CD1c-positive myeloid dendritic cell (primary cell): ENCODE results near the gene ANXA11.
A peak's percentile ranks its signal among the peaks of the same experiment; 100 is the strongest.
"Not testable (repeated sequence)": the region's sequence is repeated elsewhere in the genome, so short reads cannot be mapped to it uniquely, and the experiment has no call there.

Experiments
- DNase-seq: peaks from one replicate; pipeline ENCODE4 v3.0.0-alpha.2; 2016; ENCODE audit errors: extremely low spot score

The ANXA11 gene

DNA sequence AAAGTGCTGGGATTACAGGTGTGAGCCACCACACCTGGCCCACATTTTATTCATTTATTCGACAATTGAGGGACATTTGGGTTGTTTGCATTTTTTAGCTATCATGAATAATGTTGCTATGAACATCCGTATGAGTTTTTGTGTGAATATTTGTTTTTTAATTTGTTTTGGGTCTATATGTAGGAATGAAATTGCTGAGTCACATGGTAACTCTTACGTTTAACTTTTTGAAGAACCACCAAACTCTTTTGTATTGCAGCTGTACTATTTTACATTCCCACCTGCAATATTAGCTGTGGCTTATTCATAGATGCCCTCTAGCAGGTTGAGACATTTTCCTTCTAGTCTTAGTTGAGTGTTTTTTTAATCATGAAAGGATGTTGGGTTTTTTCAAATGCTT, 58.4 kb downstream of the ANXA11 start:
- no peak for DNase-seq

DNA sequence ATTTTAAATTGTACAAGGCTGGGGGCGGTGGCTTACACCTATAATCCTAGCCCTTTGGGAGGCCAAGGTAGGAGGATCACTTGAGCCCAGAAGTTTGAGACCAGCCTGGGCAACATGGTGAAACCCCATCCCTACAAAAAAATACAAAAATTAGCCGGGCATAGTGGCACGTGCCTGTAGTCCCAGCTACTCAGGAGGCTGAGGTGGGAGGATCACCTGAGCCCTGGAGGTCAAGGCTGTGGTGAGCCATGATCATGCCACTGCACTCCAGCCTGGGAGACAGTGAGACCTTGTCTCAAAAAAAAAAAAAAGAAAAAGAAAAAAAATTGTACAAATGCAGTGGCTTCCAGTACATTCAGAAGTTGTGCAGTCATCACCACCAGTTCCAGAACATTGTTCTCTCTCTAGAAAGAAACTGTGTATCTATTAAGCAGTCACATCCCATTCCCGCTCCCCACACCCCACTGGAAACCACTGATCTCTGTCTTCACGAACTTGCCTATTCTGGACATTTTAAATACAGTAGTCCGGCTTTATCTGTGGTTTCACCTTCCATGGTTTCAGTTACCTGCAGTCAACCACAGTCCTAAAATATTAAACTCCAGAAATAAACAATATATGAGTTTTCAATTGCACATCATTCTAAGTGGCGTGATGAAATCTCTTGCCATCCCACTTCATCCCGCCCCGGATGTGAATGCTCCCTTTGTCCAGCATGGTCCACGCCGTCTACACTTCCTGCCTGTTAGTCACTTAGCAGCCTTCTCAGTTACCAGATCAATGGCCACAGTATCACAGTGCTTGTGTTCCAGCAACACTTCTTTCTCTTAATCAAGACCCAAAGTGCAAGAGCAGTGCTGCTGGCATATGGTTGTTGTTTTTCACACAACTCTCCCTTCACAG, 59.7 kb downstream of the ANXA11 start:
- DNase-seq, result not testable (repeated sequence)

DNA sequence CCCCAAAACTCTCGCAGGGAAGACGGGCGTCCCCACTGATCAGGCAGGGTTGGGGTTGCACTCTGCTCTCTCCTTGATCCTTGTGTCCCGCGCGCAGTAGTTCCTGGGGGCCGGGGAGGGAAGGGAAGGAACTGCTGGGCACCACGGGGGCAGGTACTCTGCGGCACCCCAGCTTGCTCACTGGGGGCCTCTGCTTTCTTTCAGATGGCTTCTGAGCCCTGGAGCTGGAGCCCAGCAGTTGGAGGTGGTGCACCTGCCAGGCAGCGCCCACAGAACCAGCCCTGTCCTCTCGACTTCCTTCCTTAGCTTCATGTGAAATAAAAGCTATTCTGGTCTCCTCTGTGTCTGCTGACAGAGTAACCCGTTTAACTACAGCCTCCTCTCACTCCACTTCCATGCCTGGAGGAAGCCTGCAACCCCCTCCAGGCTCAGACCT, 60.6 kb downstream of the ANXA11 start:
- no peak for DNase-seq

DNA sequence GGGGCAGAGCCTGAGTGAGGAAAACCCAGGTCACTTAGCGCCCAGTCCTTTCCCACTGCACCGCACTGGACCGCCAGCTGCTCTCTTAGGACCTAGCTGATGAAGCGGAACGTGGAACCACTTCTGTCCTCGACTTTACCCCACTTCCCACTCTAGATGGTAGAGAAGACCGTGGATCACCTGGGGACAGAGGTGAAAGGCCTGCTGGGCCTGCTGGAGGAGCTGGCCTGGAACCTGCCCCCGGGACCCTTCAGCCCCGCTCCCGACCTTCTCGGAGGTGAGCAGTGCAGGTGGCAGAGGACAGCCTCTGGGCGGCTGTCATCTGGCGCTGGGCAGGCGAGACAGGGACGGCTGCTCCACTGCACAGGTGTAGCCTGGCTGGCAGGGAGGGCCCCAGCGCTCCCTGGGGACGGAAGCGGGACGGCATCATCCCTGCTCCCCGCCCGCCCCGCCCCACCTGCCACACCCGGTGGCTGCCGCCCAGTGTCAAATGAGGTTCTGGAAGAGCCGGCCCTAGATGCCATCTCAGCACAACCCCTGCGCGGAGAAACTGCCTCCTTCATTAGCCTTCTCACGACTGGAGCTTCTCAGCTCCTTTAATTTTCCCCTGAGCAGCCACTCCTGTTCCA, 61.2 kb downstream of the ANXA11 start:
- DNase-seq, result peak; percentile 24

DNA sequence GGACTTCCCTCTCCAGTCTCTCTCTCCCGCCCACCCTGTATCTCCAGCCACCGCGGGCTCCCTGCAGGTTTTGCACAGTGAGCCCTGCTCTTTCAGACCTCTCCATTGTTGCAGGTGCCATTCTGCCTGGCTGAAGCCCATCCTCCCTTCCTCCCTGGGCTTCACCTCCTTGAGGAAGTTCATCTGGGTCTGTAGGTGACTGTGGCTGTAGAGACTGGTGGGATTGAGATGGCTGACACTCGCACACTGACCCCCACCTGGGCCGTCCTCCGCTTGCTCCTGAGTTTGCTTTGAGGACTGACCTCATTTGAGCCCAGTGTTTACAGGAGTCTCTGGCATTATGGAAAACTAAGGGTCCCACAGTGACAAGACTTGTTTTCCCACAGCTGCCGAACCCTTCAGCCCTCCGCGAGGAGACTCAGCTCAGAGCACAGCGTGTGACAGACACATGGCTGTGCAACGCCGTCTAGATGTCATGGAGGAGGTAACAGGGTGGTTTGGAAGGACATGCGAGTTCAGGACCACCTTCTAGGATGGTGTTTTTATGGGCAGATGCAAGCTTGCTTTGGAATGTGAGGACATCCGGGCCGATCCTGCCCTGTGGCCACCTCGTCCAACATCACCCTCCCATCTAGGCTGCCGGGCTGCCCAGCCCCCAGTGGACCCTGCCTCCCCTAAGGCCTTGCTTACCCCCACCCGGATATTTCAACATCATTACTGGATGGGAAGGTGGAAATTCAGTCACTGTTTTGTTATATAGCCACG, 63.5 kb downstream of the ANXA11 start:
- DNase-seq, result no peak

DNA sequence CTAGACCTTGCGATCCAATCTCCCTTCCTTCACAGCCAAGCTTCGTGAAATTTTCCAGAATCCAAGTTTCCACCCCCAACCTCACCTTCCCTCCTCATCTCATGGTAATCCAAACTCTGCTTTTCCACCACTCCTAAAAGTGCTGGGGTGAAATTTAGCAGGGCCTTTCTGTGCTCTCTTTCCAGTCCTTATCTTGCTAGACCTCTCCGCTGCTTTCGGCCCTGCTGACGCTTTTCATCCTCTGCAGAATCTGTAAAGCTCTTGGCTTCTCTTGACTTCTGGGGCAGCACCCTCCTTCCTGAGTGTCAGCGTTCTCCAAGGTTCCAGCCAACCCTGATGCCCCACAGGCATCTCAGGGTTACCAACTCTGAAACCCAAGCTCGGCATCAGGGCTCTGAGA, 65.1 kb downstream of the ANXA11 start:
- no peak for DNase-seq

DNA sequence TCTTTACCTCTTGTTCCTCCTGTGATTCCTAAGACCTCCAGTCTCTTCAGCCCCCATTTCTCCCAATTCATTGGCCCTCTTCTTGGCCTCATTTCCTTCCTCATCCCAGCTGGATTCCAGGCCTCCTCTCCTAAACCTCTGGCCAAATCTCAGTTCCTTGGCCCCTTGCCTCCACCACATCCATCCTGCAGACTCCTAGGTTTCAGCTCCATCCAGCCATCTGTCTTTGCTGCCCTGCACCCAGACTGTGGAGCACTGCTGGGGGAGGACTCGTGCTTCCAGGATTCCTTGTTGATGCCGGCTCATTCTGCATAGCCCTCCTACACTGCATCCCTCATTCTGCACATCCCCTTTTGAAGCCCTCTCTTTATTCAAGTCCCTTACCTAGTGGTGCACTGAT, 66.1 kb downstream of the ANXA11 start:
- no peak for DNase-seq

DNA sequence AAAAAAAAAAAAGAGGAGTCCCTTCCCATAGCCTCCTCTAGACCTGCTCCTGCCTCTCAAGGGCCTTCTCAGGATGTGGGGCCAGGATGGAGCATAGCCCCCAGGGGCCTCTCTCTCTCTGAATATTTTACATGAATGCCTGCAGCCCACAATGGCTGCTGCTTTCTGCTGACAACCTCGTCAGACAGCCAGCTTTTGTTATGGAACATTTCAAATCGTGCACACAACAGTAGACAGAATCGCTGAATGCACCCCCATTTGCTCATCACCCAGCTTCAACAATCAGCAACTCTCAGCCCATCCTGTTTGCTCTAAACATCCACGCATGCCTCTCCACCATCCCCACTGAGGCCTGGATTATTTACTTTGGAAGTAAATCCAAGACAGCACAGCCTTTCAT, 67.4 kb downstream of the ANXA11 start:
- DNase-seq, result no peak

DNA sequence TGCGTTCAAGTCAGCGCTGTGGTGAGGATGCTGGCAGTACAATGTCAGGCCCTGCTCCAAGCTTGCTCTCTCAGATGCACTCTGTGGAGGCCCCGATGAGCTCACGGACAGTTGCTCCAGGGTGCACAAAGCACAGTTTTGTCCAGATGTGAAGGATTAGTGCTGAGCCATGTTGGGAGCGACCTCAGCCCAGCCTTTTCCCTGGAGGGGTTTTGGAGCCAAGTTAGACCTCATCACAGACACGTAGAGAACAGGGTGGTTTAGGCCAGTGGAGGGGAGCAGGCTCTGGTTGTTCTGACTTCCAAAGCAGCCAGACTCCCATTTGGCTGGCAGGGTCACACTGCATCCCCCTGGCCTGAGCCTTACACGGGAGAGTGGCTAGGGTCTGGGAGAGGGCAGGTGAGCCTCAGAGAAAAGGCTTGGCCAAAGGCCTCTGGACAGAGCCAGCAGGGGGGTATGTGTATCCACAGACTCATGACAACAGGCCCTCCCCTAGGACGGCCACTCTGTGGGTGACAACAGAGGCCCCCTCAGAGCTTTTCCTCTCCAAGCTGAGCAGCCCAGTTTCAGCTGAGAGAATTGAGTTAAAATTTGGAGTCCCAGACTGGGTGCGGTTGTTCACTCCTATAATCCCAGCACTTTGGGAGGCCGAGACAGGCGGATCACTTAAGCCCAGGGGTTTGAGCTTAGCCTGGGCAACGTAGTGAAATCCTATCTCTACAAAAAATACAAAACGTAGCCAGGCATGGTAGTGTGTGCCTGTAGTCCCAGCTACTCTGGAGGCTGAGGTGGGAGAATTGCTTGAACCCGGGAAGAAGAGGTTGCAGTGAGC, 68.1 kb downstream of the ANXA11 start:
- DNase-seq, result no peak

DNA sequence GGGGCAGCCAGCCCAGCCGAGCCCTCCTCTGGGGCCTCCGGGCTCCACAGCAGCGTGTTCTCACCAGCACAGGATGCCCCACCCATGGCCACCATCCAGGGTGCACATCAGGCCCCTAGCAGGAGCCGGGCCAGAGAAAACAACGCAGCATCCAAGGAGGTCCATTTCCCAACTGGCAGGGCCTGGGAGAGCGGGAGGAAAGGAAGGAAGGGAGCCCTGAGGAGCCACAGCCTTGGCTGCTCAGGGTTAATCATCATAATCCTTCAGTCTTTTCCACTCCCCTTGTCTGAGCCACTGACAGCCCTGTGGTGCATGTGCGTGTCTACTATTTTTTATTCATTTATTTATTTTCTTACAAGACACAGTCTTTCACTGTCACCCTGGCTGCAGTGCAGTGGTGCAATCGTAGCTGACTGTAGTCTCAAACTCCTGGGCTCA, 69.2 kb downstream of the ANXA11 start:
- no peak for DNase-seq

DNA sequence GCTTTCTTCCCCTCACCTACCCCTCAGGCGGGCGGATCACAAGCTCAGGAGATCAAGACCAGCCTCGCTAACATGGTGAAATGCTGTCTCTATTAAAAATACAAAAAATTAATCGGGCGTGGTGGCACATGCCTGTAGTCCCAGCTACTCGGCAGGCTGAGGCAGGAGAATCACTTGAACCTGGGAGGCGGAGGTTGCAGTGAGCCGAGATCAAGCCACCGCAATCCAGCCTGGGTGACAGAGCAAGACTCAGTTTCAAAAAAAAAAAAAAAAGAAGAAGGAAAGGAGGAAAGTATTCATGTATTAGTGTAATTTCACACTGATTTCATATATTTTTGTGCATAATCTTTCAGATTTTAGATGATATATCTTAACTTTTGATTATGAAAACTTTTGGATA, 71.7 kb downstream of the ANXA11 start:
- not testable (repeated sequence) for DNase-seq

DNA sequence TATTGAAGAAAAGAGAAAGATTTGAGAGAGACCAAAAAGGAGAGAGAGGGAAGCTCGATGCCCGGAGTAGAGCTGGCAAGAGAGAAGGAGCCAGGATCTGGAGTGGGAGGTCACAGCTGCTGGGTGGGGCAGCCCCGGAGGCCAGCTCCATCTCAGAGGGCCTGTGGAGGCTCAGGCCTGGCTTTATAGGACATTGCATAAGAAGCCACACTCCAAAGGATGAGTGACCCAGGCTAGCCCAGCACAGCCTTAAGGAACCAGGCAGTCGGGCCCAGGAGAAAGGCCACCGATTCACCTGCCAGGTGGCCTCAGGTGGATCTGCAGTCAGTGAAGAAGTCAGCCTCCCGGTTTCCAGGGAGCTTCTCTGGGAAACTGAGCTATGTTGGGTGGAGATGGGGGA, 72.1 kb downstream of the ANXA11 start:
- no peak for DNase-seq

DNA sequence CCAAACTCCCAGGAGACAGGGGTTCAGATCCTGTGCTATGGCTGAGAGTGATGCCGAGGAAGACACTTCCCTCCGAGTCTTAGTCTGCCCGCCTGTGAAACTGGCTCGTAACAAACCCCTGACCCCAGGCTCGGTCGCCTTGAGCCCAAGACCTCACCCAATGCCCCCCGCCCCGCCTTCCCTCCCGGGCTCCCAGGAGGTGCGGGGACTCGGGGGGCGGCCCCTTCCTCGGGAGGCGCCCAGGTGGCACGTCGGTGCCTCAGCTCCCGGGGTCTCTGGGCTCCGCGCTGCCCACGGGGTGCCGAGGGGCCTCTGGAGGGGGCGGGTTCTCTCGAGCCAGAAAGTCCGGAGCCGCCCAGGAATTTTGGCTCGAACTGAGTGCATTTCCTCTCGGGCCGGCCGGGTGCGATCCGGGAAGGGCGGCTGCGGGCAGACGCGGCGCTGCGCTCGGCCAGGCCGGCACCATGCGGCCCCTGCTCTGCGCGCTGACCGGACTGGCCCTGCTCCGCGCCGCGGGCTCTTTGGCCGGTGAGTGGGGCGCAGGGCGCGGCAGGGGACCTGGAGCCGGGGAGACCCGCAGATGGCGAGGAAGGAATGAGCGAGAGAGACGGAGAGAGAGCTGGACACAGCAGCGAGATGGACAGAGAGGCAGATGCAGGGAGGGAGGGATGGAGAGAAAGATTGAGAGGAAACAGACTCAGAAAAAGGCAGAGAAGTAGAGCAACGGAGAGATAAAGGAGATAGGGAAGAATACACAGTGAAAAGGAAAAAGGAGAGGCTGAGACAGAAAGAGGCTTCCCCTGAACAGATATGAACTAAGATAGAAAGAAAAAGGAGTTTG, 72.8 kb downstream of the ANXA11 start, which contains the start of gene PLAC9:
Gene PLAC9 (plus strand): TSS at position 432 of the 841 bp plus-strand sequence. CDS start 33 bp downstream, at position 465.
- DNase-seq, result no peak

DNA sequence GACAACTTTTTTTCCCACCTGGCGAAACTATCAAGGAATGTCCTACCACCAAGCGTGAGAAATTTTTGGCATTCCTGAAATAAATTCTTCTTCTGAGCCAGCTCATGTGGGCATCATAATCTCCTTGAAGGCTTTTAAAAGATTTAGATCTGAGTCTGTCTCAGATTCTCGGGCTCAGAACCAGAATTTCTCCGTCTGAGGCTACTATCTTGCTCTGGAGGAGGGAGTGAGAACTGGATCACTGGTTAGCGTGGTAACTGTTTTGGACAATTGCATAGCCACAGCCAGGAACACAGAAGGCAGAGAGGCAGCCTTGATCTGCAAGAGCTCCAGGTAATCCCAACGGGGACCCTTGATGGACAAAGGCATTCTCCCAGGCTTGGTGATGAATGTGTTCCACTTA, 73.8 kb downstream of the ANXA11 start:
- DNase-seq, result no peak

DNA sequence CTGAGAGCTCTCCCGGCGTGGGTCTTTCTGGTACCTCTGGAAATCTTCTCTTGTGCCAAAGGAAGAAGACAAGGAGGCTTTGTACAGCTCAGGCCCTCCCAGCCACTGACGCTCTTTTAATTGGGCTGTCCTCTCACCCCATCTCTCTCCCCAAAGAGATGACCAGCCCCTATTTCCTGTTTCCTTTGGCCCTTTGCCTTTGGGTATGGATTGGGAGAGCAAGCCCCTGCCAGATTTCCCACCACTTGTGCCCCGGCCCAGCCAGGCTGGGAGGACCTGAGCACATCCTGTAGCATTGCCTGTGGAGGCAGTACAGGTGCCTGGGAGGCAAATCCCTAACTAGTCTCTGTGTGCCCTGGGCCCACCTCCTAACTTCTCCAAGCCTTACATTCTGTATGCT, 78.5 kb downstream of the ANXA11 start:
- no peak for DNase-seq

DNA sequence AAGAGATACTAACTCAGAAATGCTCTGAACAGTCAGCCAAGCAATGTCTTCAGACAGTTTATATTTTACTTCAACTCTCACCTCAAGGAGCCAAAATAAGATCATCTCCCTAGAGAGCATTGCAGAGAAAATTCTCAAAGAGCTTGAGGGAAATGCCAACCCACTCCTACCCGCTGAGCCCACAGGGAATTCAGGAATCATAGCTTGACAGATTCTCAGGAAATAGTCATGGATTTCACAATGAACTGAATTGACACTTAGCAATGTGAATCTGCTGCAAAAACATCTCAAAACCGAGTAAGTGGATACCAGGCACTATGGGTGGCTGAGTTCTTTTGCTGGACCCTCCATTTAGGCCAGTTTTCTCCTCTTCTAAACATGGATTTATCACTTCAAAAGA, 82.6 kb downstream of the ANXA11 start:
- no peak for DNase-seq

DNA sequence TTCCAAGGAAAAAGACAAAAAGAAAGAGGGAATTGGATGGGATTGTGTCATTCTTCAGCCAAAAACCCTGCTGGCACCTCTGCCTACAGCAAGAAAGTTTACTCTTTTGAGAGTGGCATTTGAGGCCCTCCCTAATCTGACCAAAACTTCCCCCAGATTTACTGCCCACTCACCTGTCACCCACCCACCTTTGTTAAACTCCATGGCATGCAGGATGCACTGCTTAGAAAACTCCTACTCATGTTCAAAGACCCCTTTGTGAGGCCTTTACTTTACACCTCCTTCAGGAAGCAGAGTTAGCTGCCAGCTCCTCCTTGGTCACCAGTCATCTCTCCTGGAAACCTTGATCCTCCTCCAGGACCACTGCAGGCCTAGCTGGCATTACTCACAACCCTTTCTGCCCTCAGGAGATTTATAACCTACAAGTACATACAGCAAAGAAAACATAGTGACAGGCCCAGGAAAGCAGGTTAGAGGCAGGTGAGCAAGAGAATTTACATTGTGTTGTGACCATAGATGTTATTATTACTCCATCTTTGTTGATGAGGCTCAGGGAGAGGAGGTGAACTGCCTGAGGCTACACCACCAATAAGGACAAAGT, 83.1 kb downstream of the ANXA11 start:
- no peak for DNase-seq

DNA sequence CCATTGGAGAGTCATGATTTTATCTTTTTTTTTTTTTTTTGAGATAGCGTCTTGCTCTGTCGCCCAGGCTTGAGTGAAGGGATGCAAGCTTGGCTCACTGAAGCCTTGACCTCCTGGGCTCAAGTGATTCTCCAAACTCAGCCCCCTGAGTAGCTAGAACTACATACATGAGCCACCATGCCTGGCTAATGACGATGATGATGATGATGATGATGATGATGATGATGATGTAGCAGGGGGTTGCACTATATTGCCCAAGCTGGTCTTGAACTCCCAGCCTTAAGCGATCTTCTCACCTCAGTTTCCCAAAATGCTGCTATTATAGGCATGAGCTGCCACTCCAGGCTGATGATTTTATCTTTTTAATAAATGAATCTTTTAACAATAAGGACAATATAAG, 86.7 kb downstream of the ANXA11 start:
- no peak for DNase-seq

DNA sequence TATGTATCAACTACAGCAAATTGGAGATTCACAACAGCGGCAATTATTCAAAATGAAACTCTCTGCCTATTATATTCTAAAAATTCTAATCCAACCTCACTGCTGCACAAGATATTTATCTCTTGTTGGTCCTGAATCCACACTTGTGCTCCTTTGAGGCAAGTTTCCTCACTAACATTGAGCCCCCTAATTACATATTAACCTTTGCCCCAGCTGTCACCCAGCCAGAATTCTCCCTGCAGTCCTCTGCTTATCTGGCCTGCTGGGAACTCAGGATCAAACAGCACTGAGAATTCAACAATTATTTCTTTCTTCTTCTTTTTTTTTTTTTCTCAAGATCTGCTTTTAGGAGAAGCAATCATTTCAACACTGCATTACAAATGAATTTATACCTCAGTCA, 94.4 kb downstream of the ANXA11 start:
- DNase-seq, result no peak

DNA sequence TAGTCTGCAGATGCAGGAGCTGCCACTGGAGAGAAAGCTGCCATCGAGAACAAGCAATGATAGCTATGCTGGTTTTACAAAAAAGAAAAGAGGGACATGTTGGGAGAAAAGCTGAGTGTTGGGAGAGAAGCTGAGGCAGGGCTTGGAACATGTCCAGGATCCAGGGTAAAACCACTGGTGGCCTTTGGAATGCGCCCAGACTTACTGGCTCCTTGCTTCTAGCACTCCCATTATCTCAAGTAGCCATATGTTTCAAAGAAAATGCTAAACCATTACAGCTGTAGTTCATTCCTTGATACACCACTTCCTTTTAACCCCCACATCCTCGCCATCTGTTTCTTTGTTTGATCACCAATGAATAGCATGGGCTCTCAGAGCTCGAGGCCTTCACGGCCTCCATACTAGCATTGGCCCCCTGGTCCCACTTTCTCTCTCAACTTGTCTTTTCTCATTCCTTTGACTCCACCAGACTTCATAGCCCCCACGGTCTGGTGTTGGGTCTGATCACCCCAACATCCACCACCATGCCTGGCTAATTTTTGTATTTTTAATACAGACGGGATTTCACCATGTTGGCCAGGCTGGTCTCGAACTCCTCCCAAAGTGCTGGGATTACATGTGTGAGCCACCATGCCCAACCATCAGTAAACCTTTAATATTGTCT, 96.6 kb downstream of the ANXA11 start:
- DNase-seq, result no peak
